BLaER1 (cell line): ENCODE measurements around the gene CETP.
A peak's percentile ranks its signal among the peaks of the same experiment; 100 is the strongest.

Source experiments
- H3K27ac ChIP-seq: shearing (Covaris generic); formaldehyde crosslinking; 2 replicates; pipeline ENCODE4 v1.8.1; 2022
- H3K27me3 ChIP-seq: shearing (Covaris generic); formaldehyde crosslinking; 2 replicates; pipeline ENCODE4 v1.8.1; 2022
- H3K36me3 ChIP-seq: shearing (Covaris generic); formaldehyde crosslinking; 2 replicates; pipeline ENCODE4 v1.8.1; 2022
- H3K4me1 ChIP-seq: shearing (Covaris generic); formaldehyde crosslinking; 2 replicates; pipeline ENCODE4 v1.8.1; 2022
- H3K4me2 ChIP-seq: shearing (Covaris generic); formaldehyde crosslinking; 2 replicates; pipeline ENCODE4 v1.8.1; 2022
- H3K4me3 ChIP-seq: shearing (Covaris generic); formaldehyde crosslinking; 2 replicates; pipeline ENCODE4 v1.8.1; 2022
- H3K9ac ChIP-seq: shearing (Covaris generic); formaldehyde crosslinking; 2 replicates; pipeline ENCODE4 v1.8.1; 2022
- H3K9me3 ChIP-seq: shearing (Covaris generic); formaldehyde crosslinking; 2 replicates; pipeline ENCODE4 v1.8.1; 2022
- H4K20me1 ChIP-seq: shearing (Covaris generic); formaldehyde crosslinking; 2 replicates; pipeline ENCODE4 v1.8.1; 2022
- Cebpa-rat ChIP-seq: shearing (Covaris generic); IDR thresholded peaks from 2 replicates; pipeline ENCODE4 v1.8.1; 2022

The CETP gene

DNA sequence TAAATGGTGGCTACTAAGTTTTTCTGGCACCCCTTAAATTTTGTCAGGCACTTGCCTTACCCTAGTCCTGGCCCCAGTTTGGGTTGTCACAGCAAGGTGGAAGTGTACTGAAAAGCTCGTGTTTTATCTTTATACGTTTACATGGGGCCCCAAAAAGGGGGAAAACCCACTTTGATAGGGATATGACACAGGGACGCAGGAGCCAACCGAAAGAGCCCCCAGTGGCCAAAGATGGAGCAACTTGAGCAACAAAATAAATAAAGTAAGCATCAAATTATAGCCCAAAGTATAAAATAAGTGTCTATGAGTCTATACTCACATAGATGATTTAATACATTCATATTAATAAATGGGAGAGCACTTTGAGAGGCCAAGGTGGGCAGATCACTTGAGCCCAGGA lies 5.0 kb upstream of the CETP start:
- Histone ChIP-seq H3K4me1 (peaks cover 28% of the 10 kb centered on the region), H3K4me3 (no peak overlapping the region), H3K36me3 (no peaks in the 10 kb centered on the region), H3K27ac (no peak overlapping the region), H3K27me3 (no peaks in the 10 kb centered on the region), H3K4me2 (no peak overlapping the region), H3K9me3 (no peaks in the 10 kb centered on the region), H4K20me1 (no peaks in the 10 kb centered on the region), H3K9ac (no peak overlapping the region)
- no peak for TF ChIP-seq Cebpa-rat

GRCh38 chr16:56960681-56961281 lies 969 bp upstream of the CETP start:
- TF ChIP-seq Cebpa-rat, result no peak
- Histone ChIP-seq H3K27me3 (no peaks in the 10 kb centered on the region), H3K9me3 (no peaks in the 10 kb centered on the region), H4K20me1 (no peaks in the 10 kb centered on the region), H3K9ac (no peak overlapping the region), H3K4me2 (no peak overlapping the region), H3K4me1 (peaks cover 36% of the 10 kb centered on the region), H3K27ac (no peak overlapping the region), H3K4me3 (no peak overlapping the region), H3K36me3 (no peaks in the 10 kb centered on the region)

- no peak for TF ChIP-seq Cebpa-rat
- no peaks in the 10 kb centered on the region for H3K36me3 ChIP-seq
- no peaks in the 10 kb centered on the region for H4K20me1 ChIP-seq
- peak overlapping the region; percentile 39 for H3K4me2 ChIP-seq
- H3K4me1 ChIP-seq, result peaks cover 42% of the 10 kb centered on the region
- no peaks in the 10 kb centered on the region for H3K9me3 ChIP-seq
- no peak overlapping the region for H3K9ac ChIP-seq
- no peaks in the 10 kb centered on the region for H3K27me3 ChIP-seq
- no peak overlapping the region for H3K27ac ChIP-seq
- no peak overlapping the region for H3K4me3 ChIP-seq
Observed at GRCh38 chr16:56961386-56961785, 364 bp upstream of the CETP start.

GRCh38 chr16:56964243-56965148 lies 2.7 kb downstream of the CETP start:
- no peak for TF ChIP-seq Cebpa-rat
- H3K4me3 ChIP-seq, result no peak overlapping the region
- H3K27ac ChIP-seq, result peak overlapping the region; percentile 72; the same call in 1 of the 2 replicates
- H3K4me1 ChIP-seq, result peaks cover 37% of the 10 kb centered on the region
- no peaks in the 10 kb centered on the region for H3K9me3 ChIP-seq
- H3K36me3 ChIP-seq, result no peaks in the 10 kb centered on the region
- H3K4me2 ChIP-seq, result peak overlapping the region; percentile 69
- no peak overlapping the region; the same call in 1 of the 2 replicates for H3K9ac ChIP-seq
- no peaks in the 10 kb centered on the region for H4K20me1 ChIP-seq
- H3K27me3 ChIP-seq, result no peaks in the 10 kb centered on the region

- peaks cover 39% of the 10 kb centered on the region for H3K4me1 ChIP-seq
- H3K9me3 ChIP-seq, result no peaks in the 10 kb centered on the region
- H3K4me3 ChIP-seq, result no peak overlapping the region
- H3K36me3 ChIP-seq, result no peaks in the 10 kb centered on the region
- H3K27me3 ChIP-seq, result no peaks in the 10 kb centered on the region
- peak overlapping the region; percentile 69 for H3K4me2 ChIP-seq
- peak overlapping the region; percentile 85 for H3K27ac ChIP-seq
- H3K9ac ChIP-seq, result peak overlapping the region; percentile 57
- no peaks in the 10 kb centered on the region for H4K20me1 ChIP-seq
- TF ChIP-seq Cebpa-rat, result no peak
Observed at GRCh38 chr16:56965149-56966092, 3.7 kb downstream of the CETP start.

- H3K4me1 ChIP-seq, result peaks cover 46% of the 10 kb centered on the region
- no peaks in the 10 kb centered on the region for H3K9me3 ChIP-seq
- H4K20me1 ChIP-seq, result no peaks in the 10 kb centered on the region
- peak overlapping the region; percentile 57 for H3K9ac ChIP-seq
- H3K4me3 ChIP-seq, result no peak overlapping the region
- H3K4me2 ChIP-seq, result peak overlapping the region; percentile 69
- TF ChIP-seq Cebpa-rat, result no peak
- H3K27ac ChIP-seq, result peak overlapping the region; percentile 85
- no peaks in the 10 kb centered on the region for H3K27me3 ChIP-seq
- no peaks in the 10 kb centered on the region for H3K36me3 ChIP-seq
Observed at GRCh38 chr16:56966093-56966475, 4.3 kb downstream of the CETP start.

- Histone ChIP-seq H3K27ac (no peak overlapping the region), H3K4me1 (peaks cover 52% of the 10 kb centered on the region), H4K20me1 (no peaks in the 10 kb centered on the region), H3K9ac (no peak overlapping the region), H3K4me3 (no peak overlapping the region), H3K9me3 (no peaks in the 10 kb centered on the region), H3K27me3 (no peaks in the 10 kb centered on the region), H3K4me2 (no peak overlapping the region), H3K36me3 (no peaks in the 10 kb centered on the region)
- TF ChIP-seq Cebpa-rat, result no peak
Observed at GRCh38 chr16:56967733-56968132, 6.0 kb downstream of the CETP start.

DNA sequence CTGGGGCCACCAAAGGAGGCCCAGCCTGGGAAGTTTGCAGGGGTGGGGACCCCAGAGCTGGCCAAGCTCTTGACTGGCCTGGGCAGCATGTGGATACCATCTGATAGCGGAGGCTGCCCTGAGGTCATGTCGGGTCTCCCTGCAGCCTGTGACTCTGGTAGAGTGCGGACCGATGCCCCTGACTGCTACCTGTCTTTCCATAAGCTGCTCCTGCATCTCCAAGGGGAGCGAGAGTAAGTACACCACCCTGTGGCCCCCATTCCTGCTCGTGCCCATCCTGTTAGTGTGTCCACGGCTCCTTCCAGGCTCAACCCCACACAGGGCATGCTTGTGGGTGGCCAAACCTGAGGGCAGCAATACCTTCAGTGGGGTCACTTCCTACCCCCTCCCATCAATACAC lies 8.0 kb downstream of the CETP start:
- no peaks in the 10 kb centered on the region for H3K9me3 ChIP-seq
- H3K4me1 ChIP-seq, result peaks cover 64% of the 10 kb centered on the region
- no peak for TF ChIP-seq Cebpa-rat
- no peak overlapping the region for H3K9ac ChIP-seq
- no peak overlapping the region for H3K4me2 ChIP-seq
- no peaks in the 10 kb centered on the region for H4K20me1 ChIP-seq
- no peaks in the 10 kb centered on the region for H3K36me3 ChIP-seq
- no peaks in the 10 kb centered on the region for H3K27me3 ChIP-seq
- H3K4me3 ChIP-seq, result no peak overlapping the region
- peak overlapping the region; percentile 35; the same call in 1 of the 2 replicates for H3K27ac ChIP-seq

- Histone ChIP-seq H3K9ac (peak overlapping the region; percentile 34; the same call in 1 of the 2 replicates), H3K36me3 (no peaks in the 10 kb centered on the region), H3K27ac (peak overlapping the region; percentile 77), H4K20me1 (no peaks in the 10 kb centered on the region), H3K4me3 (no peak overlapping the region), H3K4me1 (peaks cover 59% of the 10 kb centered on the region), H3K4me2 (peak overlapping the region; percentile 75), H3K9me3 (no peaks in the 10 kb centered on the region), H3K27me3 (no peaks in the 10 kb centered on the region)
- TF ChIP-seq Cebpa-rat, result no peak
Observed at GRCh38 chr16:56970934-56971767, 9.4 kb downstream of the CETP start.
